SU-DHL-6 (cell line): ENCODE measurements around the gene STARD8.

Experiments
- H2AFZ ChIP-seq: fragments of 200-600 bp; sonication (generic); 2 replicates; pipeline ENCODE4 v1.6.1; 2014; ENCODE audit warnings: low read depth, mild to moderate bottlenecking, moderate library complexity, mixed read lengths, antibody characterized with exemption, low read length; ENCODE audit not compliant: severe bottlenecking
- H3F3A ChIP-seq: fragments of 200-600 bp; shearing (Covaris generic); 2 replicates; pipeline ENCODE4 v1.6.0; 2016; ENCODE audit warnings: antibody characterized with exemption, mild to moderate bottlenecking; ENCODE audit not compliant: insufficient read depth
- H3K27ac ChIP-seq: fragments of 200-600 bp; sonication (generic); 2 replicates; pipeline ENCODE4 v1.5.1; 2016; ENCODE audit warnings: low read depth, mild to moderate bottlenecking, low read length, moderate library complexity, mixed read lengths
- H3K27me3 ChIP-seq: fragments of 200-600 bp; sonication (generic), shearing (Covaris generic); 2 replicates; pipeline ENCODE4 v1.6.0; 2014; ENCODE audit warnings: mild to moderate bottlenecking, low read length
- H3K36me3 ChIP-seq: fragments of 200-600 bp; sonication (generic); 2 replicates; pipeline ENCODE4 v1.6.1; 2014; ENCODE audit warnings: mild to moderate bottlenecking, low read length, mixed read lengths
- H3K4me2 ChIP-seq: fragments of 300-600, 200-600 bp; shearing (Covaris generic), sonication (generic); 2 replicates; pipeline ENCODE4 v1.6.0; 2014; ENCODE audit warnings: low read length, low read depth, mild to moderate bottlenecking; ENCODE audit not compliant: poor library complexity, severe bottlenecking
- H3K4me3 ChIP-seq: fragments of 200-600 bp; sonication (generic); 2 replicates; pipeline ENCODE4 v1.5.1; 2014; ENCODE audit warnings: antibody characterized with exemption, low read length, mild to moderate bottlenecking, mixed read lengths; ENCODE audit not compliant: insufficient read depth, poor library complexity, severe bottlenecking
- H3K79me2 ChIP-seq: fragments of 200-600 bp; sonication (generic); 2 replicates; pipeline ENCODE4 v1.6.1; 2014; ENCODE audit warnings: mild to moderate bottlenecking, low read length, moderate library complexity; ENCODE audit not compliant: insufficient read depth
- H3K9ac ChIP-seq: fragments of 200-600 bp; sonication (generic); 2 replicates; pipeline ENCODE4 v1.7.0; 2014; ENCODE audit warnings: mild to moderate bottlenecking, low read length
- H3K9me2 ChIP-seq: fragments of 200-600 bp; sonication (generic); replicated peaks from 2 replicates; pipeline ENCODE4 v1.6.1; 2014; ENCODE audit warnings: low read length; ENCODE audit not compliant: insufficient read depth
- H3K9me3 ChIP-seq: fragments of 200-600 bp; sonication (generic); 2 replicates; pipeline ENCODE4 v1.6.1; 2014; ENCODE audit warnings: low read length, mixed read lengths; ENCODE audit not compliant: insufficient read depth
- H4K20me1 ChIP-seq: fragments of 200-600 bp; sonication (generic); 2 replicates; pipeline ENCODE4 v1.6.1; 2014; ENCODE audit warnings: low read depth, mild to moderate bottlenecking, antibody characterized with exemption, low read length, moderate library complexity, mixed read lengths
- CTCF ChIP-seq: fragments of 200-600 bp; sonication (generic); IDR thresholded peaks from one replicate; pipeline ENCODE4 v1.5.1; 2017; ENCODE audit warnings: antibody characterized with exemption, mild to moderate bottlenecking, low read length, moderate library complexity; ENCODE audit not compliant: insufficient read depth, poor library complexity, severe bottlenecking
- EZH2phosphoT487 ChIP-seq: fragments of 200-600 bp; sonication (generic), shearing (Covaris generic); conservative IDR thresholded peaks from 2 replicates; pipeline ENCODE4 v1.6.1; 2018; ENCODE audit warnings: mild to moderate bottlenecking, antibody characterized with exemption, low read length, moderate library complexity, mixed read lengths

Gene STARD8

GRCh38 chrX:68631336-68631735, 16.1 kb upstream of the STARD8 start:
- Histone ChIP-seq H3K27ac (no peak overlapping the region), H3K9me2 (no peaks in the 10 kb centered on the region), H2AFZ (no peak overlapping the region), H4K20me1 (no peaks in the 10 kb centered on the region), H3K79me2 (no peaks in the 10 kb centered on the region), H3K9me3 (no peaks in the 10 kb centered on the region), H3K36me3 (no peaks in the 10 kb centered on the region), H3K9ac (no peak overlapping the region), H3F3A (no peaks in the 10 kb centered on the region), H3K4me2 (no peak overlapping the region), H3K27me3 (no peaks in the 10 kb centered on the region), H3K4me3 (no peak overlapping the region)
- TF ChIP-seq CTCF (no peak), EZH2phosphoT487 (no peak)

- H3K27me3 ChIP-seq, result no peaks in the 10 kb centered on the region
Observed at GRCh38 chrX:68632491-68632890, 15.0 kb upstream of the STARD8 start.

GRCh38 chrX:68633981-68634380, 13.5 kb upstream of the STARD8 start:
- no peak overlapping the region for H3K9ac ChIP-seq
- no peak overlapping the region for H3K4me2 ChIP-seq
- H3K27me3 ChIP-seq, result no peaks in the 10 kb centered on the region
- H4K20me1 ChIP-seq, result no peaks in the 10 kb centered on the region
- no peaks in the 10 kb centered on the region for H3K9me3 ChIP-seq
- no peaks in the 10 kb centered on the region for H3F3A ChIP-seq
- no peak overlapping the region for H3K4me3 ChIP-seq
- H2AFZ ChIP-seq, result no peak overlapping the region
- no peaks in the 10 kb centered on the region for H3K79me2 ChIP-seq
- no peaks in the 10 kb centered on the region for H3K36me3 ChIP-seq
- no peak overlapping the region for H3K27ac ChIP-seq
- no peak for TF ChIP-seq CTCF
- TF ChIP-seq EZH2phosphoT487, result no peak
- H3K9me2 ChIP-seq, result no peaks in the 10 kb centered on the region

More at GRCh38 chrX:68632491-68632890, 15.0 kb upstream of the STARD8 start:
- no peaks in the 10 kb centered on the region for H3F3A ChIP-seq
- H3K9me2 ChIP-seq, result no peaks in the 10 kb centered on the region
- no peaks in the 10 kb centered on the region for H3K9me3 ChIP-seq
- H3K4me3 ChIP-seq, result no peak overlapping the region
- H3K4me2 ChIP-seq, result no peak overlapping the region
- H3K9ac ChIP-seq, result no peak overlapping the region
- H3K27ac ChIP-seq, result no peak overlapping the region
- H2AFZ ChIP-seq, result no peak overlapping the region
- H3K79me2 ChIP-seq, result no peaks in the 10 kb centered on the region
- H3K36me3 ChIP-seq, result no peaks in the 10 kb centered on the region
- H4K20me1 ChIP-seq, result no peaks in the 10 kb centered on the region
- TF ChIP-seq CTCF (no peak), EZH2phosphoT487 (no peak)
